Measurements from ENCODE around the gene HTT-AS.

Gene HTT-AS

GRCh38 chr4:3034231-3034630 lies 40.1 kb downstream of the HTT-AS start:
- in situ Hi-C loops (cut with HindIII; ENCODE audit: low sequenced_read_pairs), result no loop called here
- H3K4me3 ChIP-seq (ENCODE audit: low read depth, low read length), result no peak overlapping the region
- no peak for DNase-seq (ENCODE audit: low read depth)
- no peak for TF ChIP-seq CTCF (IDR thresholded peaks at IDR 0.05; ENCODE audit: low read depth, low read length, missing control alignments)

- no peak overlapping the region for H3K4me3 ChIP-seq (ENCODE audit: low read depth, low read length)
- no peak for DNase-seq (ENCODE audit: low read depth)
- no peak for TF ChIP-seq CTCF (IDR thresholded peaks at IDR 0.05; ENCODE audit: low read depth, low read length, missing control alignments)
- in situ Hi-C loops (cut with HindIII; ENCODE audit: low sequenced_read_pairs), result no loop called here
Measured at GRCh38 chr4:3031357-3032082, 42.8 kb downstream of the HTT-AS start.

- no peak for DNase-seq (ENCODE audit: low read depth)
- no peak overlapping the region for H3K4me3 ChIP-seq (ENCODE audit: low read depth, low read length)
- no peak for TF ChIP-seq CTCF (IDR thresholded peaks at IDR 0.05; ENCODE audit: low read depth, low read length, missing control alignments)
- in situ Hi-C loops (cut with HindIII; ENCODE audit: low sequenced_read_pairs), result no loop called here
Measured at GRCh38 chr4:3030566-3031356, 43.6 kb downstream of the HTT-AS start.

- TF ChIP-seq CTCF (IDR thresholded peaks at IDR 0.05; ENCODE audit: low read depth, low read length, missing control alignments), result no peak
- in situ Hi-C loops (cut with HindIII; ENCODE audit: low sequenced_read_pairs), result no loop called here
- H3K4me3 ChIP-seq (ENCODE audit: low read depth, low read length), result no peak overlapping the region
- DNase-seq (ENCODE audit: low read depth), result no peak
Measured at GRCh38 chr4:3029464-3029863, 44.9 kb downstream of the HTT-AS start.

GRCh38 chr4:3026540-3026939 lies 47.8 kb downstream of the HTT-AS start:
- in situ Hi-C loops (cut with HindIII; ENCODE audit: low sequenced_read_pairs), result no loop called here
- H3K4me3 ChIP-seq (ENCODE audit: low read depth, low read length), result no peak overlapping the region
- DNase-seq (ENCODE audit: low read depth), result no peak
- no peak for TF ChIP-seq CTCF (IDR thresholded peaks at IDR 0.05; ENCODE audit: low read depth, low read length, missing control alignments)

GRCh38 chr4:3025881-3026280 lies 48.5 kb downstream of the HTT-AS start:
- in situ Hi-C loops (cut with HindIII; ENCODE audit: low sequenced_read_pairs), result no loop called here
- no peak overlapping the region for H3K4me3 ChIP-seq (ENCODE audit: low read depth, low read length)
- TF ChIP-seq CTCF (IDR thresholded peaks at IDR 0.05; ENCODE audit: low read depth, low read length, missing control alignments), result no peak
- no peak for DNase-seq (ENCODE audit: low read depth)

All from astrocyte of the cerebellum (primary cell).